Stimulated activated CD4-positive, alpha-beta T cell treated with anti-CD3 and anti-CD28 coated beads, Interleukin-1b, Interleukin-23, amount 100 ng/mL, for 1 hour (primary cell): ENCODE data around the gene DNAJC28.
"Not testable (repeated sequence)": the region's sequence is repeated elsewhere in the genome, so short reads cannot be mapped to it uniquely, and the experiment has no call there.

Experiments used
- DNase-seq, 2 donors: peaks; one replicate each; pipeline ENCODE4 v3.0.0-alpha.2; 2020; ENCODE audit warnings: low read depth in 2 of 2

DNAJC28 gene

GRCh38 chr21:33481314-33481943 is 10.1 kb downstream of the DNAJC28 start:
- DNase-seq = no peak

GRCh38 chr21:33480481-33481103 is 10.9 kb downstream of the DNAJC28 start:
- no peak for DNase-seq

- peak; percentile 93 to 95 for DNase-seq
Observed at GRCh38 chr21:33479679-33480480, 11.6 kb downstream of the DNAJC28 start, which contains the start of gene TMEM50B. Gene TMEM50B (minus strand): TSS chr21:33479974. CDS start chr21:33468885, 11,089 bp downstream.

GRCh38 chr21:33478935-33479678 is 12.4 kb downstream of the DNAJC28 start:
- DNase-seq = peak in 1 of 2 donors; percentile 11

- no peak for DNase-seq
Observed at GRCh38 chr21:33478182-33478581, 13.3 kb downstream of the DNAJC28 start.

GRCh38 chr21:33477066-33477465 is 14.4 kb downstream of the DNAJC28 start:
- no peak for DNase-seq

- no peak for DNase-seq
Observed at GRCh38 chr21:33473344-33473743, 18.2 kb downstream of the DNAJC28 start.

- no peak for DNase-seq
Observed at GRCh38 chr21:33470701-33471100, 20.8 kb downstream of the DNAJC28 start.

GRCh38 chr21:33469183-33469582 is 22.3 kb downstream of the DNAJC28 start:
- not testable (repeated sequence) for DNase-seq

GRCh38 chr21:33461538-33462250 is 29.8 kb downstream of the DNAJC28 start:
- no peak for DNase-seq

GRCh38 chr21:33458861-33459260 is 32.7 kb downstream of the DNAJC28 start:
- no peak for DNase-seq

GRCh38 chr21:33455686-33456446 is 35.6 kb downstream of the DNAJC28 start:
- no peak for DNase-seq

GRCh38 chr21:33452362-33452761 is 39.2 kb downstream of the DNAJC28 start:
- no peak for DNase-seq

GRCh38 chr21:33451634-33452071 is 39.9 kb downstream of the DNAJC28 start:
- no peak for DNase-seq

GRCh38 chr21:33449616-33450015 is 41.9 kb downstream of the DNAJC28 start:
- DNase-seq = no peak

- DNase-seq = not testable (repeated sequence)
Observed at GRCh38 chr21:33446620-33447019, 44.9 kb downstream of the DNAJC28 start.

GRCh38 chr21:33444499-33444898 is 47.0 kb downstream of the DNAJC28 start:
- DNase-seq = no peak

- no peak for DNase-seq
Observed at GRCh38 chr21:33443194-33443593, 48.3 kb downstream of the DNAJC28 start.

GRCh38 chr21:33441489-33442477 is 49.7 kb downstream of the DNAJC28 start:
- no peak for DNase-seq
